DMS53 (cell line): ENCODE results near the gene CPT1A.

ENCODE experiments used
- DNase-seq: peaks from one replicate; lab custom pipeline; 2025; lab: John Stamatoyannopoulos, UW

Gene CPT1A

GRCh38 chr11:68707527-68707926 is 134.2 kb downstream of the CPT1A start:
- DNase-seq: no peak

GRCh38 chr11:68704887-68705286 is 136.8 kb downstream of the CPT1A start:
- no peak for DNase-seq
